Cortex of kidney (tissue), 1 donor: ENCODE results near the gene LRRC15.

Experiments used
- DNase-seq: peaks from one replicate; lab custom pipeline; 2025; lab: John Stamatoyannopoulos, UW

LRRC15 gene

DNA sequence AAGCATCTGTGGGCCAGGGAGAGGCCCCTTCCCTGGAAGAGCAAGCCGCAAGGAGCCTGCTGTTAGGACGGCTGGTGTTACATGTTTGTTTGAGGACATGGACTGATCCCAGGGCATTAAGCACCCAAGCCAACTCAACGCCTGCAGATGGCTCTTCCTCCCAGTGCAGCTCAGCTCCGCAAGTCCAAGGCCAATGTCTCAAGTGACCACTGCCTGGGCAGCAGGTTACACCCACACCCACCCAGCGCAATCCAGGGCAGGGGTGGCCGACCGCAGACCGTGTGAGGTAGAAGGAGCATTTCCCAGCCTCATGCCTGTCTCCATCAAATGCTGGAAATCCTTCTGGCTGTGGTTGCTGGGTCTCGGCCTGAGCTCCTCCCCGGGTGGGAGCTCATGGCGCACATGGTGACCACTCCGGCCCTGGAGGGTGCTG lies 15.0 kb upstream of the LRRC15 start:
- DNase-seq = no peak

DNA sequence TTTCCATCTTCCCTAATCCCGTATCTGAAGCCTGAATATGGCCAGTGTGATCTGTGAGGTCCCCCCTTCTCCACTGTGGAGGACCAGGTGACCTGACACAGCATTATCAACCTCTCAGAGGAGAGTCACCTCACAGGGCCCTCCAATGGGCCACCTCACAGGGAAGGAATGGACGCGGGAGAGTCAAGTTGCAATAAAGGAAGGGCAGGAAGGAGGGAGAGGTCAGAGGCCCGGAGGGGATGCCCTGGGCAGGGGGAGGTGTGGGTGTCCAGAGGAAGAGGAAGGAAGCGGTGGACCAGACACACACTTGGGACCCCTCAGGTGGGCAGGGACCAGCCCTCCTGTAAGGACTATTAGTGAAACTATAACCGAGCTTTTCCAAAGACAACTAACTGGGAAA lies 14.6 kb upstream of the LRRC15 start:
- DNase-seq = no peak

DNA sequence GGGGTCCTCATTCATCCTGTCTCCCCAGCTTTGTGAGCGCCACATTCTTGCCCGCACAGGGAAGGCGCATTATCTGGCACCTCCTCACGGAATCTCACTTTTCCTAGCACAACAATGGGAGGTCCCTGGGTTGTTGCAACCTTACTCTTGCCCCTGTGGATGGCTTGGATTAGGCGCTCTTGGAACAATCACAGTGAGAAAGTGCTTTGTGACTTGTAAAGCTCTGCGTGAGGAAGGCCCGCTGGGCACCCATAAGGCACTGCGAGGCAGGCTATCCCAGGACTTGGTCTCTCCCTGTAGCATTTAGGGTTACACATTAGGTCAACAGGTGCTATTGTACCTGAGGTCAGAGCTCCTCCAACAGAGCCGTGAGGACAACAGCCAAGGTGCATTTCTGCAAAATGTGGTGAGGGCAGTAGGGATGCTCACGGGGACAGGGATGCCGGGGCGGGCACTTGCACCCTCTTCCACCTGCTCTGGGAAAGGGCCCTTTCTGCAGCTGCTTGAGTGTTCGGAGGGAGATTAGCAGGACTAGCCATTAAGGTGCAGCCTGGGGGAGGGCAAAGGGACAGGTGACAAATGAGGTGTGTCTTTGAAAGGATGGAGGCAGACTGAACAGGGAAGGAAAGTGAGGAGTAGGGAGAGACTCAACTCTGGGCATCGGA lies 13.9 kb upstream of the LRRC15 start:
- no peak for DNase-seq

DNA sequence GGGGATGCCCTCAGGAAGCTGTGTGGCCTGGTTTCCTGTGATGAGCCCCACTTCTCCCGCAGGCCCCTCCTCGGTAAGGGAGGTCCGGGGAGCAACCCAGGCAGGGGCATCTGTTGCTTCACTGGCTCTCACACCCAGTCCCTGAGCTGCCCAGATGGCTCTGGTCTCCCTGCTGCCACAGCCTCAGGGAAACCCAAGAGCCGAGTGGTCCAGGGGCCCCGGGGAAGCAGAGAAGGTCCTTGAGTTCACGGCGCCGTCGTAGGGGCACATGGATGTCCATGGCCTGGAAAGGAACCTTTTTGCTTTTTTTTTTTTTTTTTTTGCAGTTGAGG lies 13.3 kb upstream of the LRRC15 start:
- no peak for DNase-seq

DNA sequence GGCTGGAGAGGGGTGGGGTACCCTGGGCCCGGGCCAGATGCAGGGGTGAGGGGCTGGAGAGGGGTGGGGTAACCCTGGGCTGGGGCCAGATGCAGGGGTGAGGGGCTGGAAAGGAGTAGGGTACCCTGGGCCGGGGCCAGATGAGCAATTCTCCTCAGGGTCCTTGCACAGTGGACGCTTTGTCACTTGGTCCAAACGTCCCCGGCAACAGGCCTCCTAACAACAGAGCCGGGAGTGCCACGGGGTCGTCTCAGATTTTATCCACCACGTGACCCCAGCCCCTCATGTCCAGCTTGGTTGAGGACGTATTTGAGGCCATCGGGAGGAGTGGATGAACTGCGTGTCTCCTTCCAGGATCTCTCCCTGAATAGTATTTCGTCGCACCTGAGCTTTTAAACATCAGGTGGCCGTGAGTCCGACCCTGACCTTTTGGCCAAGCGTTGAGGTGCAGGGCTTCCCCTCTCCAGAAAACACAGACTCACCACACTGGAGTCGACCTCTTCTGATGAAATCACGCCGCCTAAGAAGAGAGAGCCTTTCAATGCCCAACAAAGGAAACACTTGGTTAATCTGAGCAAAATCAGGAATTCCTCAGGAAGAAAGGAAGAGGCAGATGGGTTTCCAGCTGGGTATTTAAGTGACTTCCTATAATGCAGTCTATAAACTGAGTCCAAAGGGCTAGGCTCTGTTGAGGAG lies 12.8 kb upstream of the LRRC15 start:
- no peak for DNase-seq

DNA sequence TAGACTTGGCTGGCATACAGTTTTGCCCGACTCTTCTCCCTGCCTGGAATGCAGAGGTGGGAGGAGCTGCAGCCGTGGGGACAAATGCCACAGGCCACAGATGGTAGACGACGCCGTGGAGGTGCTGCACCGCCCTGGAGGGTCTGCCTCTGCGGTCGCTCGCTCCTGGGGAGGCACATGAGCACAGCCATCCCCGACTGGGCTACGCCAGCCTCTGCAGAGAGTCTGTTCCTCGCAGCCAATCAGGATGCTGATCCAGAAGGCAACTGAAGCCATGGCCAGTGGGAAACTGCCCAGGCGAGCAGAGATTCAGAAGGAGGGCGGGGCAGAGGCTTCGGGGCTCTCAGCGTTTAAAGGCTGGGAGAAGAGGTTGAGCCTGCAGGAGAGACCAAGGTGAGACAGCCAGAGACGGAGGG lies 11.9 kb upstream of the LRRC15 start:
- no peak for DNase-seq

DNA sequence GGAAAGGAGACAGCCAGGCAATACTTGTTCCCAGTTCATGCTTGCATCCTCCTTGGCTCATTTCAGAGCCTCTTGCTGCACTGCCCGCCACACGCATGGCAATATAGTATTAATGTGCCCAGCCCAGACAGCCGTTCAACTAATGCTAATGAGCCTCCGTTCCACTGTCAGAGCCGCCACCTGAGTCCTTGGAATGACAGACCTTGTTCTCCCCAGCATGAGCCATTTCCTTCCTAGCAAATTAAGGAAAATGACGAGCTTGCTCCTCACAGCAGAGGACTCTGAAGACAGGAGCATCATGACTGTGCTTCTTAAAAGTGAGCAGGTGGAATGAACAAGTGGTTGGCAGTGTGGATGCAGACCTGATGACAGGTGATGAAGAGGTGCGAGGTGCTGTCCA lies 10.8 kb upstream of the LRRC15 start:
- no peak for DNase-seq

DNA sequence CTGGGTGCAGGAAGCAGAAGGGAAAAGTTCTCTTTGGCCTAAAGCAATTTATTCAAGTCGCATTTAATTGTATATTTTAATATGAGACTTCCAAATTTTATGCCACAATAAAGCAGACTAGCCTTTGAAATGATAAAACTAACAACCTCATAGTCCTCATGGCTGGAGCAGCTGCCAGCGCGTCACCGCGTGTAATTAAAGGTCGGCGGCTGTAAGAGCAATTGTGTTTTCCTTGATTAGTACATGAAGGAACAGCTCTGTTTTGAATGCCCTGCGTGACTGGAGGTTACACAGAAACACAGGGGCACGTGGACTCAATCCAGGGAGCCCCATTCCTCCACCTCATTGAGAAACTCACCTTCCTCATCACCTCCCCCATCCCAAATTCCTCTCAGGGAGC lies 10.1 kb upstream of the LRRC15 start:
- no peak for DNase-seq

DNA sequence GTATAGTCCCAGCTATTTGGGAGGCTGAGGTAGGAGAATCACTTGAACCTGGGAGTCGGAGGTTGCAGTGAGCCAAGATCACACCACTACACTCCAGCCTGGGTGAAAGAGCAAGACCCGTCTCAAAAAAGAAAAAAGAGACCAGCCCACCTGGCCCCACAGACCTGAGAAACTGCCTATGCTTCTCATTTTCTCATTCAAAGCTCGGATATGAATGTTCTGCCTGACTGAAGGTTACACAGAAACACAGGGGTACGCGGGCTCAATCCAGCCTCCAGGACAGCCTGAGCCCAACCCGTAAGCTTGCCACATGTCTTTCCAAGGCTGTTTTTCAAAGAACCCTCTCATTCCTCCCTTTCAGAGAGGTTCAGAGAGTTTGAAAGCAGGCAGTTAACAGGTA lies 9.7 kb upstream of the LRRC15 start:
- DNase-seq = no peak

DNA sequence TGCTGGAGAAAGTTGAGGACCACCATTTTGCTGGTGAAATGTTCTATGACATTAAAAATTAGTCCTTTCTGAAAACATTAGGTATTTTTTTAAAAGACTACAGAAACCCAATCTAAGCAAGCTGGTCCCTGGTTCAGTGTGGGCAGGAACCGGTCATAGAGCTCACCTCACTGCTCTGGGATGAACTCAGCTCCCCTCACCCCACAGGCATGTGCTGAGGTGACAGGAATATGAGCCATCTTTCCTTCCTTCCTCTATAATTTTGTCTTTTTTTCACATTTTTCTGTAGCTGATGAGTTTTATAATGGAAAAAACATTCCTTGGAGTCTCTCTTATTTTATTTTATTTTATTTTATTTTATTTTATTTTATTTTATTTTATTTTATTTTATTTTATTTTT lies 8.2 kb upstream of the LRRC15 start:
- no peak for DNase-seq

DNA sequence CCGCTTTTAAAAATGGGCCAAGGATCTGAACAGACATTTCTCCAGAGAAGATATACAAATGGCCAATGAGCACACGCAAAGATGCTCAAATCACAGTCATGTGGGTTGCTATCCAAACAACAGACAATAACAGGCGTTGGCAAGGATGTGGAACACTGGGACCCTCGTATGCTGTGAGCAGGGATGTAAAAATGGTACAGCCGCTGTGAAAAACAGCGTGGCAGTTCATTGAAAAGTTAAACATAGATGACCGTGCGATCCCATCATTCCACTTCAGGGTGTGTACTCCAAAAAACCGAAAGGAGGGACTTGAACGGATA lies 6.7 kb upstream of the LRRC15 start:
- no peak for DNase-seq

DNA sequence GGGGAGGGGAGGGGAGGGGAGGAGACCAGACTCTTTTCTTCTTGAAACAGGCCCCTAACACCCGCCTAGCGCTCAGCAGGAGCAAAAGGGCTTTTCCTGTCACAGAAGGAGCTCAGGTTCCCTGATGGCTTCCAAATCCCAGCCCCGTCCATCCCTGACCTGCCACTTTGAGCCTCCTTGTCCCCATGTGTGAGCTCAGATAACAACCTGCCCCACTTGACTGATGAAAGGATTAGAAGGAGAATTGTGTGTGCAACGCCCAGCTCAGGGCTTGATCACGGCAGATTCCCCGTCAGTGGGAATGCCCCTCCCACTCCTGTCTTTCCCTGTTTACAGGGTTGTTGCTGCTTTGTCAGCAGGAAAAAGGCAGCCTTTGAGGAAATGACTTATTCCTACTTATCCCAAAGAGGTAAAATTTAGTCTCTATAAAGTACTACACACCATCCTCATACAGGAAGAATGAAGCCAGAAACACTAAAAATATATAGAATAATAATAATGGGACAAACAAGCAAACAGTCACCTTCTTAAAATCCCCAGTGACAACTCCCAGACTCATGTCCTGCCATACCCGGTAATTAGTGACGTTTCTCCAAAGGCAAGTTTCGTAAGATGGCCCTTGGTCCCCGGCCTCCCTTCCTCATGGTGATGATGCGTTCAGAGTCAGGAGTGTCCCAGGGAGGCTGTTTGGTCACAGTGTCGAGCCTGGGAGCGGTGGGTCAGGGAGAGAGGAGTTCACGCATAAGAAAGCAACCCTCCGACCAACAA lies 6.1 kb upstream of the LRRC15 start:
- no peak for DNase-seq

DNA sequence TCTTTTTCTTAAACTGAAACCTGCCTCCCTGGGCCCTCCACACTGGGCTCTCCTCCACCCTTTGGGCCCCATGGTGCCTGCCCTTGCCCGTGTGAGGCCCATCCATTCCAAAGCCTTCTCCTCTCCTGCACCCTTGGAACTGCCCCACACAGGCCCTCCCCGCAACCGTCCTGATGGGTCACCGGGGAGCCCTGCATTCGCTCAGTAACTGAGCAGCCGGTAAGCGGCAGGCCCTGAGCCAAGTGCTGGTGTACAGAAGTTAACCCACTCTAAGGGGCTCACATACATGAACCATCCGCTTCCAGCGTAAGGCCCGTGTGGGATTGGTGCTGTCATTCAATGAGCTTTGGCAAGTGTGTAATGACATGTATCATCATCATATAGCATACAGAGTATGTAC lies 5.4 kb upstream of the LRRC15 start:
- no peak for DNase-seq

DNA sequence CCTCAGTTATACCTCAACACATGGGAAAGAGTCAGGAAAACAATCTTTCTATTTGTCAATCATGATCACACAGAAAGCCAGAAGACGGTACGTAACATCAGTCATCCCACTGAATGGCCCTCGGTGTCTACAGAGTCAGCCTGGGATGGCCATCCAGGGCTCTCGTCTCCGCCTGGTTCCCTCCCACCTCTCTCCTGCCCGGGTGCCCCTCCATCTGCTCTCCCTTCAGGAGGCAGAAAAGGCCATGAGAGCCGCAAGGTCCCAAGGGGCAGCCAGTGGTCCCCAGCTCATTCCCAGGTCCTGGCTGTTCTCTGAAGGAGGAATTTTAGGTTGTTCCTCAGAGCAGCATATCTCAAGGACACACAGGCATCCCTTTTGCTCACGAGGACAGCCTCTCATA lies 4.4 kb upstream of the LRRC15 start:
- DNase-seq = no peak

DNA sequence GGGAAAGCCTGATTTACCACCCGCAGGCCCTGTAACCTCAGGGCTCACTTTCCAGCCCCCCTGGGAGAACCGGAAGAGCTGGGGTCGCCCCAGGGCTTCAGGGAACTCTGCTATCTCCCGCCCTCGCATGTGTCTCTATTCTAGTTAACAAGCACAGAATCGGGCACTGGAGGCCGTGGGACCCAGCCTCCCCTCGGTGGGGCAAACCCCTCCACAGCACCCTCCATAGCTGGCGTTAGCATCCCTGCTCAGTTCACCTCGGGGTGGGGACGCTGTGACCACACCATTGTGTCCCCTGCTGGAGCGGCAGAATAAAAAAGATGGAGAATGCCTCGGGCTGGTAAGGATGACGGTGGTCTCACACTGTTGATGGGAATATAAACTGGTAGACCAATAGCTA lies 3.5 kb upstream of the LRRC15 start:
- no peak for DNase-seq

DNA sequence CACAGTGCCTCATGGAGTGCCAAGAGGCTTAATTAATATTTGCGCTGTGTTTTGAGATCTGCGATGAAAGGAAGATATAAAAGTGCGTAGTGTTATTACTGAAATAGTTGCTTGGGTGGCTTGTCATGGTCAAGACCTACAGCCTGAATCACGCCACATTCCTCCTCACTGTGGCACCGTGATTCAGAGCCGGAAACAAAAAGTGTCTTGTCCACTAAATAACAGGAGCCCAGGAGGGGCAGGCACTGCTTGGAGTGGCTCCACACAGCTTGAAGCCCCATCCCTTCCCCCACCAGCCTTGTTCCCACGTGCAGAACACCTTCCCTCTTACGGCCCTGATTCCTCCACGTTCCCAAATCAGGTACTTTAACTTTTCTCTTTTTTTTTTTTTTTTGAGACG lies 1.2 kb upstream of the LRRC15 start:
- no peak for DNase-seq

DNA sequence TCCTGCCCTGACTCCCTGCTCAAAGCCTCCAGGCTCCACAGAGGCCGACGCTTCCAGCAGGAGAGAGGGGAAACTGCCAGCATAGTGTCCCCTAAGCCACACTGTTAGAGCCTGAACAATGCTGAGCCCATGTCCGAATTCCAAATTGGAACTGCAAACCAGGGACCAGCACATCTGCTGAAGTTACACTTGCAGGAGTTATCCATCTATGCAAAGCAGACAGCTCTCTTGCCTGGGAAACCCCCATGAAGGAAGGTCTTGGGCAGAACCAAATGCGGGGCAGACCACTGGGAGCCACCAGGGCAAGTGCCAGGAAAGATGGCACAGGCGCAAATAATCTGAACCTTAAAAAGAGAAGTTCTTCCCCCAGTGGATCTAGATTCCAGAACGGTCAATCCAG lies 625 bp downstream of the LRRC15 start:
- no peak for DNase-seq

DNA sequence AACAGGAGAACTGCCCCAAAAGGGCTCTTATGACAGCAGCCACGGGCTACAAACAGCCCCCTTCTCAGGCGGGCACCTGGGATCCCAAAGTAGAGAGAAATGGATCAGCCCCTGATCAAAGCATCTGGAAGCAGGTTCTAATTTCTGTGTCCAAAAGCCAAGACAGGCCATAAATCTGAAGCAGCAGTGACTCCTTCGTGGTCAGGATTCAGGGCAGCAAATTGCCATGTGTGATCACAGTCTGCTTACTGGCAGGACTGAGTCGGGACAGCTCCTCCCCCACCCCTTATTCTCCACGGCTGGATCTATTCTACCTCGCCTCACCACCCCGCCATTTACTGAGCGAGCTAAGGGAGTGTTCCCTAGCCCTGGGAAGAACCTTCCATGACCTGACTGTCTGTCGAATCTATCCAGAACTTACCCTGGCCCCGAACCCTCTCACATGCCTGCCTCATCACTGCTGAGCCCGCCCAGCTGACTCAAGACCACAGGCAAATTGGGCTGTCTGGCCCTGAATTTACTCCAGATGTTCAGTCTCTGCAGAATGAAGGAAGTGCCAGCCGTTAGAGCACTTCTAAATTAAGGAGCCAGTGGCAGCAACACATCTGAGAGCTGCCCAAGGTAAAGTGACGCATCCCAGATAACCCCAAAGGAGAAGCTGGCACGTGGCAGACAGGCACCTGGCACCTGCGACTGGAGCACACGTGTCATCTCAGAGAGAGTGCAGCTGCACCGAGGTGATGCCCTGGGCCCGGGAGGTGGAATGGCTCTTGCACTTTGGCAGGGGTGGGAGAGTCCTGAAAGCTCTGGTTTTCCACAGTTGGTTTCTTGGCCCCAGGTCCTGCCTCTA lies 1.3 kb downstream of the LRRC15 start:
- no peak for DNase-seq

DNA sequence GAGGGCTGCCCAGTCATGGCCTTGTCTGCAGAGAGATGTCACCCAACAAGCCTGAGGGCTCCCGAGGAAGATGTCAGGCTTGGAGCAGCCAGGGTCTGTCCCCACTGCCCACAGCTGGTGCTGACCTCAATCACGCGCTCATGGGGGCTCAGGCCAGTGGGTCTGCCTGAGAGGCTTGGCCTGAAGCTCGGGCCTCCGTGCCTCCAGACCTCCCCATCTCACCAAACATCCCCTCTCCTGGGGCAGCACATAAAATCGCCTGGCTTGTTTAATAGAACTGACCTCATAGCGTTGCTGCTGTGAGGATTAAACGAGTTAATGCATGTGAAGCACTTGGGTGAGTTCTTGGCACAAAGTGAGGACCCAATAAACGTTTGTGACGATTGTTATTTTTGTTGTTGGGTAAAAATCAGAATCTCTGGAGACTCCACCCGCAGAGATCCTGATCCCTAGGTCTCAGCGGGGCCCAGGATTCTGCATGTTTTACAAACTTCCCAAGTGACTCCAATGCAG lies 3.5 kb downstream of the LRRC15 start:
- DNase-seq = no peak

DNA sequence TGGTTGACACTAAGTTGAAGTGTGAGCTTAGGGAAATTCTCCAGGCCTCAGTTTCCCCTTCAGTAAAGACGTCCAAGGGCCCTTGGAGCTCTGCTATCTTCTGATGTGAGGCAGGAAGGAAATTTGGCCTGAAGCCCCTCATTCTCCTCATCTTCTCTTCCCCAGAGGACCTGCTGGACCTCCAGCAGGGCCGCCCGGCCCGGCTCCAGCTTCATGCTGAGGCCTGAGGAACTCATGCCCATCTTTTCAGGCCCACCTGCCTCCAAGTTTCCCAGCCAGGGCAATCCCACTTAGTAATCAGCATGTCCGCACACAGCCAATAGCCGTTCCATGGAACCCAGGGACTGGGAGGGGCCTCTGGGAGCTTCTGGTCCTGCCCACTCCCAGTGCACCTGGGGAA lies 4.0 kb downstream of the LRRC15 start:
- no peak for DNase-seq

DNA sequence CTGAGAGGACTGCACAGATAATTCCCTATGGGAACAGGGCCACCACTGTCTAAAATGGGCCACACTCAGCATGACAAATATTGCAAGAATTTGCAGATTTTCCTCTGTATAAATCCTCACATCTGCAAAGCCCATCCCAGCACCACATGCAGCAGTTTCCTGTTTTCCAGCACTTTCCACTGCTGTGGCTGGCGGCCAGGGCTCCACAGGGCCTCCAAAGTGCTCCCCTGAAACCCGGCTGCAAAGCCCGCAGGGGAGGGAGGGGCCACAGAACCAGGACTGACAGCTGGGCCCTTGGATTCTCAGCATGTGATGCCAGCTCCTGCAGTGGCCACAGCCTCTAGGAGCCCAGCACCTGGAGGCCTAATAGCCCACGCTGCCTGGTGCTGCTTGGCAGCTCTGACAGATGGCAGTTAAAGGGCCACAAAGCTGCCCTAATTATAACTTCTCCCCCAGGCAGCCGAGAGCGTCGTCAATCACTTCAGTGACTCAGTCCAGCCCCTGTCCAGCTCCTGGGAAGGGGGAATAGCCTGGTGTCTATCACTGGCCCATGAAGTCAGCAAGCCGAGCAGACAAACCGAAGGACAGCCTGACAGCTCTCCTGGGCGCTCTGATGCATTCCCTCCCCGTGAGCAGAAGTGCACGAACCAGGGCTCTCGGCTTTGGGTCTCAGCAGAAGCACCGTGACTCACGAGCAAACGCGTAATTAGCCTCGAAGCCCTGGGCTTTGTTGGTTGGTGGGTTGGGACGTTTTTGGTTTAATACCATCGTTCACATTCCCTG lies 4.7 kb downstream of the LRRC15 start:
- DNase-seq = no peak

DNA sequence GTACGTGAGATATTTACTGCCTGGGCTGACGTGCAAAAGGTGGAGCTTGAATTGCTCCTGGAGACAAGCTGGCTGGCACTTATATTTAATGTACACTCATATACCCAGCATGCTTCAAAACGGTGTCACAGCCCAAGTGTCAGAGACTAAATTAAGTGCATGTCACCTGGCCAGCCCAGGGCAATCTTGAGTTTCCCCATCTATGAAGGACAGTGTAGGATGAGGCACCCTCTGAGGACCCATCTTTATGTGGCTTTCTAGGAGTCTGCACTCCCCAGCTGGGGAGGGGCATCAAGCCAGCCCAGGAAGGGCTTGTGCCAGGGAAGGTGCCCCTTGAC lies 5.3 kb downstream of the LRRC15 start:
- no peak for DNase-seq
